ENCODE measurements around the gene ATP6AP1. TPM values are rescaled to one million over a fixed set of nuclear protein-coding genes. Genes with fewer than 3 reads are reported as not detected.

The ATP6AP1 gene
- total and polyA plus RNA-seq, 2 donors (not counting 1 experiment from before 2014, with no cell fraction given) = 47.1 to 57.7 TPM

- no peak for ATAC-seq (ENCODE audit: low read depth)
- H3K9me3 Mint-ChIP-seq (ENCODE audit: insufficient read depth) = no peaks in the 10 kb centered on the region
- H3K4me3 Mint-ChIP-seq = no peak overlapping the region
- no peak overlapping the region for H2AFZ ChIP-seq (ENCODE audit: insufficient read depth, low read depth, low read length, poor library complexity, severe bottlenecking)
- no peaks in the 10 kb centered on the region for H3K9me3 ChIP-seq (ENCODE audit: control extremely low read depth in 1 of 3, control insufficient read depth in 2 of 3, insufficient read depth in 1 of 3, low read length in 2 of 3)
- no peak overlapping the region for H3K4me2 ChIP-seq (replicated peaks; ENCODE audit: low read depth, low read length, poor library complexity, severe bottlenecking)
- TF ChIP-seq EZH2 (IDR thresholded peaks at IDR 0.05; ENCODE audit: borderline replicate concordance, insufficient read depth, low read depth, low read length, poor library complexity, severe bottlenecking) = no peak
- TF ChIP-seq, protein P1, sequence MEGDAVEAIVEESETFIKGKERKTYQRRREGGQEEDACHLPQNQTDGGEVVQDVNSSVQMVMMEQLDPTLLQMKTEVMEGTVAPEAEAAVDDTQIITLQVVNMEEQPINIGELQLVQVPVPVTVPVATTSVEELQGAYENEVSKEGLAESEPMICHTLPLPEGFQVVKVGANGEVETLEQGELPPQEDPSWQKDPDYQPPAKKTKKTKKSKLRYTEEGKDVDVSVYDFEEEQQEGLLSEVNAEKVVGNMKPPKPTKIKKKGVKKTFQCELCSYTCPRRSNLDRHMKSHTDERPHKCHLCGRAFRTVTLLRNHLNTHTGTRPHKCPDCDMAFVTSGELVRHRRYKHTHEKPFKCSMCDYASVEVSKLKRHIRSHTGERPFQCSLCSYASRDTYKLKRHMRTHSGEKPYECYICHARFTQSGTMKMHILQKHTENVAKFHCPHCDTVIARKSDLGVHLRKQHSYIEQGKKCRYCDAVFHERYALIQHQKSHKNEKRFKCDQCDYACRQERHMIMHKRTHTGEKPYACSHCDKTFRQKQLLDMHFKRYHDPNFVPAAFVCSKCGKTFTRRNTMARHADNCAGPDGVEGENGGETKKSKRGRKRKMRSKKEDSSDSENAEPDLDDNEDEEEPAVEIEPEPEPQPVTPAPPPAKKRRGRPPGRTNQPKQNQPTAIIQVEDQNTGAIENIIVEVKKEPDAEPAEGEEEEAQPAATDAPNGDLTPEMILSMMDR (IDR thresholded peaks at IDR 0.05) = no peak
- H3K4me3 ChIP-seq (ENCODE audit: control extremely low read depth in 1 of 5, extremely low read depth in 1 of 5, insufficient read depth in 1 of 5, low read depth in 2 of 5, low read length in 4 of 5) = no peak overlapping the region
- POLR2A ChIA-PET = no interaction called here
- H3K4me1 ChIP-seq (ENCODE audit: control insufficient read depth in 2 of 2, insufficient read depth in 2 of 2, low read length in 2 of 2) = no peaks in the 10 kb centered on the region
- DNase-seq = no peak
- 99% methylated on average over 13 of the region's 21 CpGs for WGBS (ENCODE audit: insufficient coverage)
- H3K27ac Mint-ChIP-seq = no peak overlapping the region
- peaks cover 0 to 35% of the 10 kb centered on the region in 2 experiments for H3K36me3 ChIP-seq (replicated peaks in 1 of 2; ENCODE audit: control extremely low read depth in 1 of 2, control insufficient read depth in 1 of 2, extremely low read depth in 1 of 2, insufficient read depth in 2 of 2, low read length in 1 of 2)
- CTCF ChIA-PET = no interaction called here
- no peaks in the 10 kb centered on the region for H3K79me2 ChIP-seq (ENCODE audit: control insufficient read depth, insufficient read depth, low read length)
- intact Hi-C loops (cut with micrococcal nuclease) = no loop called here
- no peaks in the 10 kb centered on the region for H3K27me3 Mint-ChIP-seq
- H3K27ac ChIP-seq (ENCODE audit: low read length in 2 of 2) = no peak overlapping the region
- H4K20me1 ChIP-seq (ENCODE audit: control insufficient read depth, insufficient read depth, low read length, poor library complexity, severe bottlenecking) = no peaks in the 10 kb centered on the region
- no peak overlapping the region for H3K9ac ChIP-seq (ENCODE audit: low read length)
- H3K27me3 ChIP-seq (replicated peaks in 1 of 4; ENCODE audit: control extremely low read depth in 1 of 4, control insufficient read depth in 3 of 4, insufficient read depth in 4 of 4, low read length in 3 of 4) = no peaks in the 10 kb centered on the region
- H3K4me1 Mint-ChIP-seq = no peaks in the 10 kb centered on the region
Measured at GRCh38 chrX:154467556-154467955, 39.1 kb downstream of the ATP6AP1 start.

DNA sequence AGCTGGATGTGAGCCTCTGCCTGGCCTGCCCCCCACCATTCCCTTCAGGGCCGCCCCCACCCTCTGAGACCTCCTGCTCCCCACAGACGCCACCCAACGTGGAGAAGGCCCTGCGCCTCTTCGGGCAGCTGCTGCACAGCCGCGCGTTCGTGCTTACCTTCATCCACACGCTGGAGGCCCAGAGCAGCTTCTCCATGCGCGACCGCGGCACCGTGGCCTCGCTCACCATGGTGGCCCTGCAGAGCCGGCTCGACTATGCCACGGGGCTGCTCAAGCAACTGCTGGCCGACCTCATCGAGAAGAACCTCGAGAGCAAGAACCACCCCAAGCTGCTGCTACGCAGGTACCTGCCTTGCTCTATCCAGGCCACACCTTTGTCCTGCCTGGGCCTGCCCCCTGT lies 39.7 kb downstream of the ATP6AP1 start:
- CTCF ChIA-PET = no interaction called here

More for the DNA sequence above, 39.7 kb downstream of the ATP6AP1 start:
- H2AFZ ChIP-seq (ENCODE audit: insufficient read depth, low read depth, low read length, poor library complexity, severe bottlenecking) = no peak overlapping the region
- no peak overlapping the region for H3K9ac ChIP-seq (ENCODE audit: low read length)
- TF ChIP-seq EZH2 (IDR thresholded peaks at IDR 0.05; ENCODE audit: borderline replicate concordance, insufficient read depth, low read depth, low read length, poor library complexity, severe bottlenecking) = no peak
- TF ChIP-seq, protein P1 (IDR thresholded peaks at IDR 0.05) = no peak
- H3K36me3 ChIP-seq (replicated peaks in 1 of 2; ENCODE audit: control extremely low read depth in 1 of 2, control insufficient read depth in 1 of 2, extremely low read depth in 1 of 2, insufficient read depth in 2 of 2, low read length in 1 of 2) = peaks cover 0 to 35% of the 10 kb centered on the region in 2 experiments
- H3K79me2 ChIP-seq (ENCODE audit: control insufficient read depth, insufficient read depth, low read length) = no peaks in the 10 kb centered on the region
- H3K4me3 ChIP-seq (ENCODE audit: control extremely low read depth in 1 of 5, extremely low read depth in 1 of 5, insufficient read depth in 1 of 5, low read depth in 2 of 5, low read length in 4 of 5) = no peak overlapping the region
- ATAC-seq (ENCODE audit: low read depth) = no peak
- Mint-ChIP-seq H3K4me1 (no peaks in the 10 kb centered on the region), H3K4me3 (no peak overlapping the region), H3K9me3 (ENCODE audit: insufficient read depth) (no peaks in the 10 kb centered on the region), H3K27me3 (no peaks in the 10 kb centered on the region), H3K27ac (no peak overlapping the region)
- WGBS (ENCODE audit: insufficient coverage) = 98% methylated on average over 19 of the region's 23 CpGs
- no peaks in the 10 kb centered on the region for H3K9me3 ChIP-seq (ENCODE audit: control extremely low read depth in 1 of 3, control insufficient read depth in 2 of 3, insufficient read depth in 1 of 3, low read length in 2 of 3)
- no peaks in the 10 kb centered on the region for H3K27me3 ChIP-seq (replicated peaks in 1 of 4; ENCODE audit: control extremely low read depth in 1 of 4, control insufficient read depth in 3 of 4, insufficient read depth in 4 of 4, low read length in 3 of 4)
- H3K4me1 ChIP-seq (ENCODE audit: control insufficient read depth in 2 of 2, insufficient read depth in 2 of 2, low read length in 2 of 2) = no peaks in the 10 kb centered on the region
- DNase-seq = no peak
- no peak overlapping the region for H3K4me2 ChIP-seq (replicated peaks; ENCODE audit: low read depth, low read length, poor library complexity, severe bottlenecking)
- intact Hi-C loops (cut with micrococcal nuclease) = no loop called here
- H4K20me1 ChIP-seq (ENCODE audit: control insufficient read depth, insufficient read depth, low read length, poor library complexity, severe bottlenecking) = no peaks in the 10 kb centered on the region
- POLR2A ChIA-PET = no interaction called here
- H3K27ac ChIP-seq (ENCODE audit: low read length in 2 of 2) = no peak overlapping the region
